H1 (cell line): ENCODE results near the gene TTC3. TPM values are rescaled to one million over a fixed set of nuclear protein-coding genes. Genes with fewer than 3 reads are reported as not detected.

Source experiments
- CTCF ChIA-PET: fragments of 300-600 bp; sonication (Branson Sonifier 250); formaldehyde crosslinking; loops from one replicate; lab custom pipeline; 2021; ENCODE audit not compliant: partially characterized antibody; lab: Charles Lee
- POLR2A ChIA-PET: fragments of 300-600 bp; sonication (Branson Sonifier 250); formaldehyde crosslinking; loops from one replicate; lab custom pipeline; 2021; ENCODE audit warnings: inconsistent platforms; ENCODE audit not compliant: partially characterized antibody; lab: Charles Lee
- DNase-seq, 2 experiments: peaks; one replicate each; pipeline versions ENCODE4 v3.0.0 to v3.0.0-alpha.2; 2010 to 2022; ENCODE audit warnings: low spot score in 2 of 2, low read depth in 1 of 2, mixed read lengths in 1 of 2
- FAIRE-seq: peaks from 2 replicates; lab custom pipeline; 2011; peaks lifted over from hg19 to GRCh38; lab: Jason Lieb, UNC
- H2AFZ ChIP-seq: 2 replicates; pipeline ENCODE4 v1.8.1; 2012; ENCODE audit warnings: low read length, inconsistent platforms
- H2AK5ac ChIP-seq: 2 replicates; pipeline ENCODE4 v1.6.1; 2013; ENCODE audit warnings: low read depth, low read length
- H2BK120ac ChIP-seq: replicated peaks from 2 replicates; pipeline ENCODE3; 2013; ENCODE audit warnings: low read depth, low read length, inconsistent platforms
- H2BK12ac ChIP-seq: 2 replicates; pipeline ENCODE4 v1.6.1; 2013; ENCODE audit warnings: low read depth, low read length
- H2BK15ac ChIP-seq: 2 replicates; pipeline ENCODE4 v1.6.1; 2013; ENCODE audit warnings: low read length
- H2BK20ac ChIP-seq: 2 replicates; pipeline ENCODE4 v1.6.1; 2013; ENCODE audit warnings: low read length
- H2BK5ac ChIP-seq: 2 replicates; pipeline ENCODE4 v1.6.1; 2013; ENCODE audit warnings: low read depth, low read length
- H3K14ac ChIP-seq: 2 replicates; pipeline ENCODE4 v1.6.1; 2013; ENCODE audit warnings: inconsistent platforms; ENCODE audit not compliant: insufficient read length
- H3K18ac ChIP-seq: 2 replicates; pipeline ENCODE4 v1.6.1; 2013; ENCODE audit warnings: low read length; ENCODE audit errors: extremely low read depth
- H3K23ac ChIP-seq: 2 replicates; pipeline ENCODE4 v1.6.1; 2013; ENCODE audit warnings: inconsistent platforms; ENCODE audit not compliant: insufficient read length
- H3K23me2 ChIP-seq: 2 replicates; pipeline ENCODE4 v1.6.1; 2013; ENCODE audit warnings: low read depth, low read length
- H3K27ac ChIP-seq: 2 replicates; pipeline ENCODE4 v1.6.1; 2011; ENCODE audit warnings: low read depth, low read length, inconsistent platforms
- H3K27me3 ChIP-seq, 4 experiments: replicated peaks in 1 of 4; 1 replicate in 1 of 4; 2 replicates in 3 of 4; pipeline versions ENCODE4 v1.6.1 to v1.8.1; 2011 to 2013; ENCODE audit warnings: low read length in 3 of 4, mild to moderate bottlenecking in 3 of 4, inconsistent platforms in 2 of 4, mixed read lengths in 2 of 4, moderate library complexity in 1 of 4; ENCODE audit not compliant: control insufficient read depth in 3 of 4, insufficient read depth in 3 of 4; ENCODE audit errors: extremely low read depth in 1 of 4
- H3K36me3 ChIP-seq, 4 experiments: 2 replicates each; pipeline versions ENCODE4 v1.6.1 to v1.8.1; 2011 to 2013; ENCODE audit warnings: mild to moderate bottlenecking in 4 of 4, low read length in 3 of 4, moderate library complexity in 2 of 4, control low read depth in 1 of 4, inconsistent platforms in 1 of 4; ENCODE audit not compliant: insufficient read depth in 4 of 4, control insufficient read depth in 2 of 4
- H3K4ac ChIP-seq: replicated peaks from 2 replicates; pipeline ENCODE3; 2013; ENCODE audit warnings: low read length, low read depth, mixed read lengths, inconsistent platforms; ENCODE audit not compliant: insufficient read length
- H3K4me1 ChIP-seq, 4 experiments: replicated peaks in 1 of 4; 1 replicate in 1 of 4; 2 replicates in 3 of 4; pipeline versions ENCODE4 v1.6.1 to v1.8.1; 2011 to 2013; ENCODE audit warnings: low read length in 3 of 4, inconsistent platforms in 2 of 4, mixed read lengths in 1 of 4; ENCODE audit not compliant: insufficient read depth in 4 of 4, control insufficient read depth in 3 of 4
- H3K4me2 ChIP-seq, 2 experiments: 2 replicates each; pipeline versions ENCODE4 v1.6.1 to v1.8.1; 2011 to 2013; ENCODE audit warnings: low read depth in 2 of 2, low read length in 2 of 2, control low read depth in 1 of 2, inconsistent platforms in 1 of 2, mild to moderate bottlenecking in 1 of 2; ENCODE audit not compliant: insufficient read depth in 1 of 2
- H3K4me3 ChIP-seq, 4 experiments: fragments of 200-600, 300-600 bp in 1 of 4; sonication (generic), shearing (Covaris generic), sonication (Bioruptor Twin) in 1 of 4; 2 replicates each; pipeline versions ENCODE4 v1.5.1 to v1.8.1; 2011 to 2016; ENCODE audit warnings: low read length in 4 of 4, low read depth in 3 of 4, control low read depth in 2 of 4, inconsistent platforms in 2 of 4, mild to moderate bottlenecking in 2 of 4, mixed read lengths in 1 of 4, moderate library complexity in 1 of 4; ENCODE audit not compliant: insufficient read depth in 2 of 4; ENCODE audit errors: extremely low read depth in 1 of 4
- H3K56ac ChIP-seq: replicated peaks from 2 replicates; pipeline ENCODE3; 2013; ENCODE audit warnings: low read depth, mild to moderate bottlenecking, mixed read lengths, low read length, inconsistent platforms; ENCODE audit not compliant: insufficient read length
- H3K79me1 ChIP-seq: 2 replicates; pipeline ENCODE4 v1.6.1; 2013; ENCODE audit warnings: low read depth, low read length, control low read depth
- H3K79me2 ChIP-seq, 2 experiments: 2 replicates each; pipeline versions ENCODE4 v1.6.1 to v1.8.1; 2012 to 2013; ENCODE audit warnings: low read length in 2 of 2, mild to moderate bottlenecking in 2 of 2, inconsistent platforms in 1 of 2; ENCODE audit not compliant: insufficient read depth in 2 of 2, control insufficient read depth in 1 of 2
- H3K9ac ChIP-seq, 4 experiments: replicated peaks in 1 of 4; 1 replicate in 1 of 4; 2 replicates in 3 of 4; pipeline versions ENCODE4 v1.6.1 to v1.8.1; 2011 to 2013; ENCODE audit warnings: low read depth in 3 of 4, low read length in 3 of 4, control low read depth in 2 of 4, mild to moderate bottlenecking in 2 of 4, moderate library complexity in 2 of 4, inconsistent platforms in 1 of 4; ENCODE audit errors: extremely low read depth in 1 of 4
- H3K9me3 ChIP-seq, 2 experiments: 2 replicates each; pipeline versions ENCODE4 v1.6.1 to v1.8.1; 2012 to 2013; ENCODE audit warnings: mild to moderate bottlenecking in 2 of 2, moderate library complexity in 2 of 2, control low read depth in 1 of 2, inconsistent platforms in 1 of 2, low read depth in 1 of 2, low read length in 1 of 2, mixed read lengths in 1 of 2; ENCODE audit not compliant: insufficient read depth in 2 of 2
- H4K20me1 ChIP-seq, 2 experiments: replicated peaks in 1 of 2; 2 replicates each; pipeline versions ENCODE3 to v1.8.1; 2011 to 2013; ENCODE audit warnings: inconsistent platforms in 2 of 2, low read length in 2 of 2, mild to moderate bottlenecking in 1 of 2; ENCODE audit not compliant: insufficient read depth in 2 of 2, control insufficient read depth in 1 of 2
- H4K5ac ChIP-seq: 2 replicates; pipeline ENCODE4 v1.6.1; 2013; ENCODE audit warnings: low read length, low read depth, mixed read lengths, inconsistent platforms; ENCODE audit not compliant: insufficient read length
- H4K8ac ChIP-seq: 2 replicates; pipeline ENCODE4 v1.8.0; 2013; ENCODE audit warnings: mild to moderate bottlenecking, moderate library complexity, low read length, inconsistent platforms; ENCODE audit not compliant: insufficient read depth; ENCODE audit errors: extremely low read depth
- H4K91ac ChIP-seq: replicated peaks from 2 replicates; pipeline ENCODE3; 2013; ENCODE audit warnings: low read length, mixed read lengths, inconsistent platforms; ENCODE audit not compliant: insufficient read length
- BACH1 ChIP-seq: IDR thresholded peaks from 2 replicates; pipeline ENCODE4 v1.6.1; 2012; ENCODE audit warnings: low read length, improper control_type of control experiment
- CEBPB ChIP-seq: IDR thresholded peaks from 2 replicates; pipeline ENCODE4 v1.6.1; 2012; ENCODE audit warnings: low read depth, low read length
- E2F6 ChIP-seq: IDR thresholded peaks from 2 replicates; pipeline ENCODE4 v1.6.1; 2012; ENCODE audit warnings: inconsistent platforms
- EZH2 ChIP-seq: fragments of 200-600 bp; sonication (generic); IDR thresholded peaks from 2 replicates; pipeline ENCODE4 v1.7.1; 2012; ENCODE audit warnings: low read depth, mild to moderate bottlenecking, moderate library complexity, low read length, inconsistent platforms; ENCODE audit not compliant: severe bottlenecking
- POLR2A ChIP-seq, 2 experiments: IDR thresholded peaks; 1 replicate in 1 of 2; 2 replicates in 1 of 2; pipeline ENCODE4 v1.6.1; 2011; ENCODE audit warnings: low read depth in 2 of 2, low read length in 2 of 2, mild to moderate bottlenecking in 2 of 2; ENCODE audit errors: control extremely low read depth in 1 of 2
- RNF2 ChIP-seq: fragments of 200-900, 300-1000 bp; sonication (generic); IDR thresholded peaks from 2 replicates; pipeline ENCODE4 v1.7.1; 2016; ENCODE audit warnings: borderline replicate concordance, low read depth, mild to moderate bottlenecking, antibody characterized with exemption, low read length; ENCODE audit not compliant: poor library complexity, severe bottlenecking; ENCODE audit errors: missing control alignments
- SIRT6 ChIP-seq: IDR thresholded peaks from one replicate; pipeline ENCODE4 v1.7.1; 2012; ENCODE audit warnings: low read length, inconsistent platforms
- SP1 ChIP-seq: IDR thresholded peaks from 2 replicates; pipeline ENCODE4 v1.6.1; 2011; ENCODE audit warnings: low read depth, low read length
- SP4 ChIP-seq: IDR thresholded peaks from 2 replicates; pipeline ENCODE4 v1.6.1; 2012; ENCODE audit warnings: low read length, inconsistent platforms
- TBP ChIP-seq: IDR thresholded peaks from 2 replicates; pipeline ENCODE4 v1.6.1; 2011; ENCODE audit warnings: low read depth, low read length, improper control_type of control experiment
- TCF12 ChIP-seq: IDR thresholded peaks from 2 replicates; pipeline ENCODE4 v1.6.1; 2011; ENCODE audit warnings: low read depth, mild to moderate bottlenecking, low read length
- TEAD4 ChIP-seq: IDR thresholded peaks from 2 replicates; pipeline ENCODE4 v1.6.1; 2012; ENCODE audit warnings: low read depth, low read length, inconsistent platforms, mixed read lengths
- WGBS, 2 experiments: shearing (Covaris generic) in 1 of 2; methylation state at CpG; one replicate each; pipeline versions ENCODE4 v1.1.6 to v1.1.7; 2013 to 2015; ENCODE audit warnings: low lambda C conversion rate in 2 of 2, mixed read lengths in 2 of 2, inconsistent platforms in 1 of 2, low coverage in 1 of 2, missing lambda C conversion rate in 1 of 2; ENCODE audit not compliant: insufficient replicate concordance in 2 of 2, insufficient coverage in 1 of 2, insufficient read length in 1 of 2; ENCODE audit errors: extremely low coverage in 1 of 2, missing lambda C conversion rate in 1 of 2; 5-methylcytosine and 5-hydroxymethylcytosine counted together
- polyA plus RNA-seq, 7 experiments: library from polyadenylated mRNA; depleted of rRNA in 3 of 7; stranded (reverse) in 5 of 7; unstranded in 2 of 7; fragments of >200 nt in 5 of 7; fragments of 200-250 nt in 2 of 7; gene quantifications; 1 replicate in 5 of 7; 2 replicates in 1 of 7; 4 replicates in 1 of 7; pipeline versions ENCODE4 v1.2.1 to v1.2.3, GENCODE V29; 2011 to 2013; ENCODE audit warnings: missing spikeins in 2 of 7, mixed read lengths in 2 of 7
- total RNA-seq: library from RNA; stranded (reverse); fragmentation: NEBNext Ultra II Directional; extraction: Animal tissue kit (Norgen Biotek cat#: 25700); gene quantifications from 2 replicates; pipeline ENCODE4 v1.2.1, GENCODE V29; 2021

The TTC3 gene
- total and polyA plus RNA-seq, 2 of the 8 experiments (the other 6 are each of a cell fraction or from before 2014, with no cell fraction given), result 11.0 to 36.2 TPM

- H2BK20ac ChIP-seq, result no peak overlapping the region
- no peak overlapping the region for H2BK120ac ChIP-seq
- no peak overlapping the region for H2BK5ac ChIP-seq
- no peak overlapping the region for H4K91ac ChIP-seq
- H3K27me3 ChIP-seq, result no peaks in the 10 kb centered on the region
- no peak overlapping the region for H2BK15ac ChIP-seq
- no peak overlapping the region for H2AFZ ChIP-seq
- H3K18ac ChIP-seq, result no peak overlapping the region
- no peak overlapping the region for H2BK12ac ChIP-seq
- H3K14ac ChIP-seq, result no peak overlapping the region
- DNase-seq, result no peak
- H3K23me2 ChIP-seq, result no peaks in the 10 kb centered on the region
- H2AK5ac ChIP-seq, result no peak overlapping the region
- WGBS, 2 experiments, result 88% methylated on average over 2 of the region's 2 CpGs; no CpG with 5 or more reads in 1 of the 2 experiments
- no peak for FAIRE-seq
- no peaks in the 10 kb centered on the region for H3K79me1 ChIP-seq
- no peaks in the 10 kb centered on the region for H4K20me1 ChIP-seq
- H3K4me1 ChIP-seq, result peaks cover 0 to 9% (median 0%) of the 10 kb centered on the region in 4 experiments; a peak in 2 of 7 replicates
- H3K27ac ChIP-seq, result no peak overlapping the region
- H3K4ac ChIP-seq, result no peak overlapping the region
- H3K4me3 ChIP-seq, result no peak overlapping the region
- ChIA-PET POLR2A (no interaction called here), CTCF (interaction anchor here (0.6 to 1.3 kb wide), 2 partner anchors 13 to 113 kb away, joined by 3 to 4 read pairs; no protein-coding TSS in a partner anchor)
- no peaks in the 10 kb centered on the region for H3K79me2 ChIP-seq
- H3K56ac ChIP-seq, result no peak overlapping the region
- no peak overlapping the region for H4K5ac ChIP-seq
- H3K9ac ChIP-seq, result no peak overlapping the region
- peaks cover 0 to 17% (median 12%) of the 10 kb centered on the region in 4 experiments; a peak in 6 of 8 replicates for H3K36me3 ChIP-seq
- H3K23ac ChIP-seq, result no peak overlapping the region
- no peaks in the 10 kb centered on the region for H3K9me3 ChIP-seq
- H4K8ac ChIP-seq, result no peak overlapping the region
- no peak overlapping the region for H3K4me2 ChIP-seq
- TF ChIP-seq RNF2 (no peak), SP4 (no peak), CEBPB (no peak), SIRT6 (no peak), TEAD4 (no peak), SP1 (no peak), POLR2A (IDR thresholded peaks at IDR 0.05; ENCODE audit: control extremely low read depth in 1 of 2, low read depth in 2 of 2, low read length in 2 of 2) (no peak), TBP (no peak), BACH1 (no peak), E2F6 (no peak), EZH2 (no peak), TCF12 (no peak)
Observed at GRCh38 chr21:37136261-37136660, 63.2 kb downstream of the TTC3 start.
